K562 (cell line): ENCODE measurements around the gene HSF5. TPM values are rescaled to one million over a fixed set of nuclear protein-coding genes. Genes with fewer than 3 reads are reported as not detected.

Experiments used
- ATAC-seq: fragments of 200-7000 bp; cut with Tn5 transposase; 3 replicates; pipeline ENCODE4 v1.9.1; 2020; ENCODE audit warnings: moderate library complexity
- BruUV-seq: library from RNA; stranded (reverse); fragments of 400-500 nt; replicated peaks from 2 replicates; lab custom pipeline; 2021; lab: Mats Ljungman, UMichigan
- CTCF ChIA-PET: fragments of 300-600 bp; formaldehyde crosslinking; extraction: SDS; loops from one replicate; lab custom pipeline; 2021; ENCODE audit warnings: low intra/inter-chr PET ratio; lab: Yijun Ruan, JAX
- POLR2A ChIA-PET: fragments of 300-600, 350-650 bp; sonication (Branson Sonifier 250); formaldehyde crosslinking; extraction: SDS; loops from one replicate; lab custom pipeline; 2021; ENCODE audit warnings: antibody characterized with exemption, inconsistent platforms; lab: Yijun Ruan, JAX
- DNase-seq, 4 experiments: peaks; one replicate each; pipeline versions ENCODE4 v3.0.0 to v3.0.0-alpha.2; 2011 to 2018; ENCODE audit warnings: low spot score in 3 of 4, mixed read lengths in 3 of 4; ENCODE audit errors: extremely low read depth in 1 of 4
- FAIRE-seq: peaks from 2 replicates; lab custom pipeline; 2011; peaks lifted over from hg19 to GRCh38; lab: Jason Lieb, UNC
- H2AFZ ChIP-seq: 2 replicates; pipeline ENCODE4 v1.6.0; 2011; ENCODE audit warnings: low read depth, low read length, control low read depth, inconsistent platforms
- H3K27ac ChIP-seq: fragments of 200-600 bp; 3 replicates; pipeline ENCODE4 v1.8.0; 2011; ENCODE audit warnings: low read depth, mild to moderate bottlenecking, control low read depth, inconsistent platforms, low read length, moderate library complexity, mixed read lengths; ENCODE audit errors: extremely low read depth
- H3K27me3 ChIP-seq, 2 experiments: fragments of 300-600 bp in 1 of 2; 2 replicates in 1 of 2; 3 replicates in 1 of 2; pipeline versions ENCODE4 v1.6.0 to v1.8.0; 2011; ENCODE audit warnings: inconsistent platforms in 2 of 2, low read length in 2 of 2, mild to moderate bottlenecking in 1 of 2, mixed read lengths in 1 of 2, moderate library complexity in 1 of 2; ENCODE audit not compliant: control insufficient read depth in 2 of 2, insufficient read depth in 2 of 2
- H3K36me3 ChIP-seq: fragments of 300-600 bp; 3 replicates; pipeline ENCODE4 v1.8.0; 2011; ENCODE audit warnings: mild to moderate bottlenecking, low read length, inconsistent platforms; ENCODE audit not compliant: control insufficient read depth, insufficient read depth
- H3K4me1 ChIP-seq, 2 experiments: fragments of 200-600 bp in 1 of 2; replicated peaks in 1 of 2; 2 replicates in 1 of 2; 3 replicates in 1 of 2; pipeline versions ENCODE4 v1.5.1 to v1.8.0; 2011; ENCODE audit warnings: inconsistent platforms in 2 of 2, low read length in 2 of 2, mild to moderate bottlenecking in 1 of 2, mixed read lengths in 1 of 2, moderate library complexity in 1 of 2; ENCODE audit not compliant: control insufficient read depth in 2 of 2, insufficient read depth in 2 of 2
- H3K4me2 ChIP-seq: 2 replicates; pipeline ENCODE4 v1.6.1; 2011; ENCODE audit warnings: low read length, control low read depth, inconsistent platforms, mixed read lengths; ENCODE audit not compliant: insufficient read depth
- H3K4me3 ChIP-seq: fragments of 200-600 bp; sonication (generic), shearing (Covaris generic); 2 replicates; pipeline ENCODE4 v1.5.1; 2016; ENCODE audit warnings: control low read depth, inconsistent platforms
- H3K79me2 ChIP-seq: fragments of 200-600 bp; 3 replicates; pipeline ENCODE4 v1.8.0; 2011; ENCODE audit warnings: low read length, inconsistent platforms; ENCODE audit not compliant: control insufficient read depth, insufficient read depth
- H3K9ac ChIP-seq, 2 experiments: 2 replicates each; pipeline versions ENCODE4 v1.6.0 to v1.6.1; 2011; ENCODE audit warnings: low read depth in 2 of 2, low read length in 2 of 2, control low read depth in 1 of 2, inconsistent platforms in 1 of 2, mild to moderate bottlenecking in 1 of 2, mixed read lengths in 1 of 2; ENCODE audit not compliant: insufficient read depth in 1 of 2
- H3K9me1 ChIP-seq: one replicate; pipeline ENCODE4 v1.6.0; 2011; ENCODE audit warnings: inconsistent platforms, mild to moderate bottlenecking, low read length, moderate library complexity; ENCODE audit not compliant: control insufficient read depth, insufficient read depth
- H3K9me3 ChIP-seq: replicated peaks from 2 replicates; pipeline ENCODE4 v1.5.1; 2011; ENCODE audit warnings: low read depth, low read length, inconsistent platforms; ENCODE audit not compliant: control insufficient read depth, insufficient read depth
- H4K20me1 ChIP-seq: replicated peaks from 2 replicates; pipeline ENCODE4 v1.6.1; 2011; ENCODE audit warnings: low read length, inconsistent platforms, mixed read lengths; ENCODE audit not compliant: control insufficient read depth, insufficient read depth
- BMI1 ChIP-seq: fragments of 150-350 bp; IDR thresholded peaks from 2 replicates; pipeline ENCODE4 v1.6.1; 2014; ENCODE audit warnings: low read length
- PTRF ChIP-seq: fragments of 450-650 bp; IDR thresholded peaks from 2 replicates; pipeline ENCODE4 v1.6.1; 2016; ENCODE audit warnings: mild to moderate bottlenecking, missing genetic modification characterization, missing compliant biosample characterization
- RBM14 ChIP-seq: fragments of 200-400 bp; formaldehyde crosslinking; IDR thresholded peaks from 2 replicates; pipeline ENCODE4 v1.6.1; 2018; ENCODE audit warnings: low read depth, mild to moderate bottlenecking, low read length, moderate library complexity, borderline replicate concordance; ENCODE audit not compliant: insufficient read depth
- SRF ChIP-seq, 2 experiments: fragments of 250-450, 450-650 bp in 1 of 2; sonication (Bioruptor Pico) in 1 of 2; sonication (generic) in 1 of 2; formaldehyde crosslinking; IDR thresholded peaks; 2 replicates each; pipeline versions ENCODE4 v1.5.0 to v1.5.1; 2020 to 2022; ENCODE audit warnings: mild to moderate bottlenecking in 1 of 2, missing genetic modification reagents in 1 of 2
- TCFL5 ChIP-seq: fragments of 250-450 bp; sonication (Bioruptor Pico); conservative IDR thresholded peaks from 2 replicates; pipeline ENCODE4 v1.6.1; 2021; ENCODE audit warnings: mild to moderate bottlenecking, moderate library complexity, matching md5 sums
- TEAD1 ChIP-seq, 2 experiments: fragments of 450-650 bp in 1 of 2; sonication (generic) in 1 of 2; formaldehyde crosslinking; IDR thresholded peaks; 2 replicates each; pipeline versions ENCODE4 v1.4.0 to v1.8.0; 2020 to 2022; ENCODE audit warnings: mild to moderate bottlenecking in 2 of 2, missing genetic modification reagents in 1 of 2
- ZNF197 ChIP-seq: fragments of 200-800 bp; sonication (Bioruptor generic); IDR thresholded peaks from 2 replicates; pipeline ENCODE4 v1.6.1; 2016; ENCODE audit warnings: low read depth, missing genetic modification characterization, missing compliant biosample characterization
- WGBS: fragments of 100-300 bp; shearing (Covaris generic); methylation state at CpG from one replicate; pipeline ENCODE4 v1.1.6; 2016; ENCODE audit warnings: low coverage, mixed read lengths; ENCODE audit not compliant: insufficient coverage; ENCODE audit errors: missing lambda C conversion rate; 5-methylcytosine and 5-hydroxymethylcytosine counted together
- in situ Hi-C: fragments of 300-500 bp; cut with MboI; formaldehyde crosslinking; loops from 4 replicates; pipeline ENCODE4 v1.15.0; 2018; ENCODE audit warnings: inconsistent platforms, mixed read lengths
- intact Hi-C: fragments of 100-400 bp; cut with micrococcal nuclease; formaldehyde crosslinking; loops from 2 replicates; pipeline ENCODE4 v1.14.2; 2022
- polyA plus RNA-seq, 8 experiments: library from polyadenylated mRNA; depleted of rRNA in 4 of 8; stranded (reverse) in 5 of 8; unstranded in 3 of 8; fragments of >200 nt; fragmentation: Nextera tagmentation in 2 of 8; fragmentation: Illumina TruSeq in 1 of 8; extraction: Ambion mirVana in 2 of 8; extraction: Trizol in 1 of 8; gene quantifications; 2 replicates each; pipeline versions ENCODE4 v1.2.1 to v1.2.3, GENCODE V29; 2011 to 2014; ENCODE audit warnings: inconsistent platforms in 1 of 8, missing spikeins in 1 of 8
- total RNA-seq, 7 experiments: library from RNA; depleted of rRNA in 6 of 7; stranded (reverse); fragments of >200 nt in 6 of 7; fragmentation: Illumina TruSeq in 2 of 7; extraction: Trizol in 2 of 7; gene quantifications; 2 replicates each; pipeline versions ENCODE4 v1.2.1 to v1.2.3, GENCODE V29; 2011 to 2021; ENCODE audit warnings: low replicate concordance in 1 of 7

Gene HSF5
- total and polyA plus RNA-seq, 9 of the 15 experiments (the other 6 are each of a cell fraction or from before 2014, with no cell fraction given): 0.04 TPM; not detected in 8

GRCh38 chr17:58421711-58422110 is 66.5 kb downstream of the HSF5 start:
- H3K27ac ChIP-seq: no peak overlapping the region
- H3K79me2 ChIP-seq: peaks cover 4% of the 10 kb centered on the region
- no peak overlapping the region for H3K9ac ChIP-seq
- DNase-seq (no peak), ATAC-seq (no peak), FAIRE-seq (peak; percentile 15)
- H3K27me3 ChIP-seq: no peaks in the 10 kb centered on the region
- no TSS peak for BruUV-seq
- ChIA-PET POLR2A (interaction anchor here (1.9 to 2.2 kb wide), 2 partner anchors 91 to 95 kb away, joined by 6 to 12 read pairs; no protein-coding TSS in a partner anchor), CTCF (no interaction called here)
- no peaks in the 10 kb centered on the region for H3K36me3 ChIP-seq
- no peak overlapping the region for H3K4me3 ChIP-seq
- in situ Hi-C loops: no loop called here
- 31% methylated on average over 1 of the region's 1 CpG for WGBS
- peaks cover 0 to 2% of the 10 kb centered on the region in 2 experiments; a peak in 1 of 5 replicates for H3K4me1 ChIP-seq
- intact Hi-C loops: no loop called here
- no peaks in the 10 kb centered on the region for H3K9me3 ChIP-seq
- no peaks in the 10 kb centered on the region for H4K20me1 ChIP-seq
- no peak for TF ChIP-seq BMI1
- no peak for TF ChIP-seq TEAD1 (CRISPR knock-in tag; IDR thresholded peaks at IDR 0.05)
- TF ChIP-seq RBM14: no peak
- TF ChIP-seq SRF (CRISPR knock-in tag; IDR thresholded peaks at IDR 0.05): no peak
- no peak for TF ChIP-seq PTRF
- no peak for TF ChIP-seq TCFL5 (CRISPR knock-in tag)
- TF ChIP-seq ZNF197 (CRISPR knock-in tag): no peak
- no peak overlapping the region for H3K4me2 ChIP-seq
- no peak overlapping the region; the same call in 1 of the 2 replicates for H2AFZ ChIP-seq
- no peaks in the 10 kb centered on the region for H3K9me1 ChIP-seq
